Measurements from ENCODE around the gene PON2. TPM values are rescaled to one million over a fixed set of nuclear protein-coding genes. Genes with fewer than 3 reads are reported as not detected.

PON2 gene
- total RNA-seq, 2 experiments from 2014 or later: 6.3 to 6.9 TPM

DNA sequence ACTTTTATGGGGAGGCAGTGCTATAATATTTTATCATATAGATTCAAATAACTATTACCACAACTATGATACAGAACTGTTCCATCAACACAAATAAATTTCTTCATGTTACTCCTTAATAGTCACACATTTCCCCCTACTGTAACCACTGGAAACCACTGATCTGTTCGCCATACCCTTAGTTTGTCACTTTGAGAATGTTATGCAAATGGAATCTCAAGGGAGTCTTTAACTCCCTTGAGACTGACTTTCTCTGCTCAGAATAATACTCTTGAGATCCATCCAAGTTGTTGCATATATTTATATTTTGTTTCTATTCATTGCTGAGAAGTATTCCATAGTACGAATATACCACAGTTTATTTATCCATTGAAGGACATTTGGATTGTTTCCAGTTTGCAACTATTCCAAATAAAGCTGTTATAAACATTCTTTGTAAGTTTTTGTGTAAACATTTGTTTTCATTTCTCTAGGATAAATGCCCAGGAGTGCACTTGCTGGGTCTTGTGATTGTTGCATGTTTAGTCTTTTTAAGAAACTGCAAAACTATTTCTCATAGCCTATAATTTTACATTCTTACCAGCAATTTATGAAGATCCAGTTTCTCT, 19.7 kb upstream of the PON2 start:
- ChIA-PET CTCF (no interaction called here), POLR2A (no interaction called here)

DNA sequence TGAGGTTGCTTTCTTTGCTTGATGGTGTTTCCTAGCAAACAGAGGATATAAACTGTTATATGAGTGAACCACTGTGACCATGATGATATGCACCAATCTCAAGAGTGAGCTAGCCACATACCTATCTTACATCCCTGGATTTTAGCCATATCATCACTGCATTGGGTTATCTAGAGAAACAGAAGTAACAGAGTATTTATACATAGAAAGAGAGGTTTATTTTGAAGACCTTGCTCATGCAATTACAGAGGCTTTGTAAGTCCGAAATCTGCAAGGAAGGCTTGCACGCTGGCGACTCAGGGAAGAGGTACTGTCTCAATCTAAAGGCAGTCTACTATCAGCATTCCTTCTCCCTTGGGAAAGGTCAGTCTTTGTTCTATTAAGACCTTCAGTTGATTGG, 11.8 kb upstream of the PON2 start:
- ChIA-PET POLR2A (no interaction called here), CTCF (no interaction called here)

DNA sequence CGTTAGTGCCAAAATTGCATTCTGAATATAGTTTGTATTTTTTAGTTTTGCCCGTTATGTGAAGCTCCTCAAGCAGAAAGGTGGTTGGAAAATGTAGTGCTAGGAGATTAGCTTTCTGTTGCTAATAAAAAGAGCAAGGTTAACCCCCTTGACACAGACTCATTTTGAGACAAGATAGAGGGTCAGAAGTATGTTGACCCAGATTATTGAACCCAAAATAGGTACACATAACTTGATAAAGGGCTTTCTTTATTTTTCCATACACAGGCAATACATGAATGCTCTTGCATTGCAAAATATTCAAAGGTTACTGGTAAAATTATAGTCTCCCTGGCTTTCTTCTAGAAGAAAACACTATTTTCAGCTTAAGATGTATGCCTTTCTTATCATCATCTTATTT, 10.0 kb upstream of the PON2 start:
- ChIA-PET CTCF (no interaction called here), POLR2A (no interaction called here)

DNA sequence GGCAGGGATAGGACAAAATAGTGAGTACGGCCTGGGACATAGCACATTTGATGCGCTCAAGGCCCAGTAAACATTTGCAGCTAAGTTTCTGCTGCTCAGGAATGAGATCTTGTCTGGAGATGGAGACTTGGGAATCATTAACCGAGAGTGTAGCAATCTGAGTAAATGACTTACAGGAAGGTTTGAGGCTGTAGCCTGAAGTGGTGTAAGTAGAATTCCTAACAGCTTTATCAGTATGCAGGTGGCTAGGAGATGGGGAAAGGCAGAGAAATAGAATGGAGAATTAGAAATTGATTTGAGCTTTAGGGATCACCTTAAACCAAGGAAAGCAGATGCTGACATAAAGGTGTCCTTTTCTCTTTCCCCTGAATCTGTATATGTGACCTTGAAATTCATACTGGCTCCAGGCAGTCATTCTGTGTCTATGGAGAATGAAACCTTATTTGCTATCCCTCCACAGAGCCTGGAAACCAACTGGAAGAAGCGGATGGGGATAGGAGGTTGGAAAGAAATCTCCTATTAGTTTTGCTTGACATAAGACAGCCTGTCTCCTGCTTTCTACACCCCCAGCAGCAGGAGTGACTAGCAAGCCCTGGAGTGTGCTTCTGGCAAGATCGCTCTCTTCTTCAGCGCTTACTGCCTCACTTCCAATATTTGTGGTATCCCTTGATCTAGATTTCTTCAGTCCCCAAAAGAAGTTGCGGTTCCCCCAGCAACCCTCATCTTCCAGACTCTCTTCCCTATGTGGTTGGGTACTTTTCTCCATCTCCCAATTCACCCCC, 6.4 kb upstream of the PON2 start:
- ChIA-PET POLR2A (no interaction called here), CTCF (no interaction called here)

- CTCF ChIA-PET: no interaction called here
- POLR2A ChIA-PET: no interaction called here
These were observed 5.7 kb upstream of the PON2 start for GRCh38 chr7:95440394-95441038.

- ChIA-PET POLR2A (no interaction called here), CTCF (interaction anchor here (0.7 kb wide), 1 partner anchor 65 kb away, joined by 3 read pairs; no protein-coding TSS in a partner anchor)
These were observed 1.6 kb upstream of the PON2 start for GRCh38 chr7:95436407-95436806.

- POLR2A ChIA-PET: interaction anchor here (0.7 kb wide), 1 partner anchor 8 kb away, joined by 3 read pairs; no protein-coding TSS in a partner anchor
- CTCF ChIA-PET: interaction anchor here (1.1 kb wide), 1 partner anchor 40 kb away, joined by 5 read pairs; no protein-coding TSS in a partner anchor
These were observed 573 bp upstream of the PON2 start for GRCh38 chr7:95435422-95435780.

DNA sequence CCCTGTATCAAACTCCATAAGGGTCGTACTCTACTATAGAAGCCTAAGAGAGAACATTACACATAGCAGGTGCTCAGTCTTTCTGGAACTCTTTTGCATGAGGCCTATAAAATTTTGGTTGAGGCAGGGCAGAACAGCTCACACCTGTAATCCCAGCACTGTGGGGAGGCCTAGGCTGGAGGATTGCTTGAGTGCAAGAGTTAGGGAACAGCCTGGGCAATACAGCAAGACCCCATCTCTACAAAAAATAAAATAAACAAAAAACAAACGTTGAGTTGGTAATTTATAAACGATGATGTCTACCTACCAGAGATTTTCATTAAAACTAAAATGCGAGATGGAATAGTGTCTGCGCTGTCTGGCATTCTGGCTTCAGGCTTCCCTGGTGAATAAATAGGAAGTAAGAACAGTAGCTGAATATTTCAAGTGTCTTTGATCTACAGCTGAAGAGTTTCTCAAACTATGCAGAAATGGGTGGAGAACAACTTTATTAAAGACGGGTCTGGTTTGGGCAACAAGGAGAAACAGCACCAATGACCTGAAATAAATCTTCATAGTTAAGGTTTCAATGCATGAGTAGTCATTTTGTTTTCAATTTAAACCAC, 774 bp downstream of the PON2 start:
- POLR2A ChIA-PET: interaction anchor here (0.6 kb wide), 1 partner anchor 1429 kb away, joined by 3 read pairs; no protein-coding TSS in a partner anchor
- CTCF ChIA-PET: no interaction called here

DNA sequence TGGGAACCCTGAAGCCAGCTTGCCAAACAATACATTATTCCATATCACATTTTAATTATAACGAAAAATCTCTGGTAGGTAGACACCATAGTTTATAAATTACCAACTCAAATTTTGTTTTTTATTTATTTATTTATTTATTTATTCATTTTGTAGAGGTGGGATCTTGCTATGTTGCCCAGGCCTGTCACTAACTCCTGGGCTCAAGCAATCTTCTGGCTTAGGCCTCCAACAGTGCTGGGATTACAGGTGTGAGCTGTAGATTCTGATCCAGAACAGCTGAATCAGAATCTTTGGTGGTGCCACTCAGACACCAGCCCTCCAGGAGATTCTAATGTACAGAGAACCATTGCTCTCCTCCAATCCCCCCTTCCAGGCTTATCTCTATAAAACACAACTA, 1.7 kb downstream of the PON2 start:
- ChIA-PET POLR2A (no interaction called here), CTCF (no interaction called here)

- POLR2A ChIA-PET: no interaction called here
- CTCF ChIA-PET: no interaction called here
These were observed 2.2 kb downstream of the PON2 start for GRCh38 chr7:95432606-95433005.

DNA sequence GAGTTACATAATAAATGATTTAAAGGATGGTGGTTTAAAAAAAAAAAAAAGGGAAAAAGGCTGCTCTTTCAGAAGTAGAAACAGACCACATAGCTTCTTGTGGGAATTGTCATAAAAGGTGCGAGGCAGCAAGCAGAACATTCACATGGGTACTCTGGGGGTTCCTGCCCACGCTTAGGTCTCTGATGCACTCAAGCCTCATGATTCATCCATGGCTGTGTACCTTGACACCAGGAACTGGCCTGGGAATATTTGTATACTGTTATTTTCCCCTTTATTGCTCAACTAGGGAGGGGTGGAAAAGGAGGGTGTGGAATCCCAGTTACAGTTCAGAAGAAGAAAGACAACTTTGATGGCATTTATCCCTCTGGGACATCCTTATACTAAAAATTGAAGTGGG, 4.0 kb downstream of the PON2 start:
- CTCF ChIA-PET: no interaction called here
- POLR2A ChIA-PET: no interaction called here

DNA sequence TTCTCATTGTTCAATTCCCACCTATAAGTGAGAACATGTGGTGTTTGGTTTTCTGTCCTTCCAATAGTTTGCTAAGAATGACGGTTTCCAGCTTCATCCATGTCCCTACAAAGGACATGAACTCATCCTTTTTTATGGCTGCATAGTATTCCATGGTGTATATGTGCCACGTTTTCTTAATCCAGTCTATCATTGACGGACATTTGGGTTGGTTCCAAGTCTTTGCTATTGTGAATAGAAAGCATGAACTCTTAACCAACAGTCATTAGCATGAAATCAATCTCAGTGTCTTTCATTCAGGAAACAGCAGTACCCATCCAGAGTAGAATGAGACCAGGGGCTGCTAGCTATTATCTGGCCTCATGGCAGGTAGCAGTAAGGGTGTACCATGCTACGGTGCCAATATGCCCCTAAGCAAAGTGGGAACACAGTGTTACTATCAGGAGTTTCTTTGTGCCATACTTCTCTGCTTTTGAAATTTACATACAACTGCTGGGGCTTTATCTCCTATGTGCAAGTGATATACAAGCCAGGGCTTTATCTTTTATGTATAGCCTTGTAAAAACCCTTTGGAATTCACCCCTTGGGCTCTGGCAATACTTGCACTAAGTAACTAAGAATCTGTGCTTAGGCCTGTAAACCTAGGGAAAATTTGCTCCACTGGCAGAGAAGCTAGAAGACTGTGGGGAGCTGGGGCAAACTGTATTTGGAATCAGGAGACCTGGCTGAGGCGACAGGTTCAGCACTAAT, 5.4 kb downstream of the PON2 start:
- POLR2A ChIA-PET: no interaction called here
- CTCF ChIA-PET: no interaction called here

- CTCF ChIA-PET: no interaction called here
- POLR2A ChIA-PET: no interaction called here
These were observed 6.8 kb downstream of the PON2 start for GRCh38 chr7:95427914-95428516.

- CTCF ChIA-PET: no interaction called here
- POLR2A ChIA-PET: no interaction called here
These were observed 7.7 kb downstream of the PON2 start for GRCh38 chr7:95427166-95427565.

- CTCF ChIA-PET: no interaction called here
- POLR2A ChIA-PET: no interaction called here
These were observed 9.1 kb downstream of the PON2 start for GRCh38 chr7:95425694-95426093.

DNA sequence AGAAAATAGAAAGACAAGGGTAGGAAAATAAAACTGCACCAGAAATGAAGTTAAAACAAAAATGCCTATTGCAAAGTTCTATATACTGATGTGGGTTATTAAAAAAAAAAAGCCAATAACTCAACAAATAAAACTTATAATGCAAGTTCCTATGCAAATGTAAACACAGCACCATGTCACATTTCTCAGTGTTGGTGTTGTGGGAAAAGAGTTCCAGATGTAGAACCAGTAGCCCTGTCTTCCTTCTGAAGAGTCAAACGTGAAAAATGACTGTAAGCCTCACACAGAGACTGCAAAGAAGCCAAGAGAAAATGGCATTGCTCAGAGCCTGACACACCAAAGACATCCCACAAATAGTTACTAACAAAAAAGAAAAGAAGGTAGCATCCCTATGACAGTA, 10.1 kb downstream of the PON2 start:
- ChIA-PET CTCF (no interaction called here), POLR2A (no interaction called here)

DNA sequence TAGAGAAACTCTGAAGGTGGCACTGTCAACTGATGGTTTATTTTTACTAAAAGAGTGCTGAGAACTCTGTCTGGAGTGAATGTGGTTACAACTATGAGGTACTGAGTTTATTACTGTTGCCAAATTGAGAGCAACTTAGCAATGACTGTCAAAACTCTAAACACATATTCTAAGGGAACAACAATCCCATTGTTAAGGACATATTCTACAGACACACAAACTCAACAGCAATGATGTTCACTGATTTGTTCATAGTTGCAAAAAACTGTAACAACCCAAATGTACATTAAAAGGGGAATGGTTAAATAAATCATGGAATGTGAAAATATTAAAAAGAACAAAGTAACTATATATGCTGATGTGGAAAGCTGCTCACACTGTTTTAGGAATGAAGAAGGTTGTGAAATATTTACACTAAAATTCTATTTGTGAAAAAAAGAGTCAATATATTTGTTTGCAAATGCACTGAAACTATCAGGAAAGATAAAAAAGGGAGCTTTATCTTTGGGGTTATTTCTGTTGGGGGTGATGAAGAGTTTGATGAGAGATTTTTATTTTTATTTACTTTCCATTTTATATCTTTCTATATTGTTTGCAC, 12.9 kb downstream of the PON2 start:
- ChIA-PET CTCF (no interaction called here), POLR2A (no interaction called here)

GRCh38 chr7:95421000-95421846, 13.6 kb downstream of the PON2 start:
- CTCF ChIA-PET: no interaction called here
- POLR2A ChIA-PET: no interaction called here

DNA sequence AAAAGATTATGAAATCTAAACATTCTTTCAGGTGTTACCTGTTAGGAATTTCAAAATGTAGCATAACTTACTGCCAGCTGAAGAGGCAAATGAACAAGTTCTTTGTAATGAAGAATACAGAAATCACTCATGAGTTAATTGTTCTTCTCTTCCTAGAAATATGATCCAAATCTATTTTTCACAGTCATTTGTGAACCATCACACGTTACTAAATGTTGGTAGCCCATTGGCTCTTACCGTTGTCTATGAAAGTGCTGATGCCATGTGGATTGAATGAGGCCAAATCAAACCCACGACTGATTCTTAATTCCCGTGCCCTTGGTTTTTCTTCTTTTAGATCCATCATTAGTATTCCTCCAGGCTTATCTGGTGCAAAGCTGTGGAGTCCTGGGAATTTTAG, 22.8 kb downstream of the PON2 start:
- POLR2A ChIA-PET: no interaction called here
- CTCF ChIA-PET: no interaction called here

Data from activated CD8-positive, alpha-beta memory T cell treated with anti-CD3 and anti-CD28 coated beads for 36 hours (primary cell).